Sciatic nerve (tissue), 2 donors: Measurements from ENCODE around the gene FGF22. TPM values are rescaled to one million over a fixed set of nuclear protein-coding genes. Genes with fewer than 3 reads are reported as not detected.
"Not testable (repeated sequence)": the region's sequence is repeated elsewhere in the genome, so short reads cannot be mapped to it uniquely, and the experiment has no call there.

ENCODE experiments used
- ATAC-seq: fragments of 200-7000 bp; cut with Tn5 transposase; one replicate; pipeline ENCODE4 v1.9.1; 2020; ENCODE audit warnings: mild to moderate bottlenecking, moderate library complexity
- DNase-seq: peaks from one replicate; pipeline ENCODE4 v3.0.0-alpha.2; 2020; ENCODE audit warnings: low spot score
- intact Hi-C: fragments of 100-400 bp; cut with DNase I; formaldehyde crosslinking; loops from one replicate; pipeline ENCODE4 v1.14.2; 2022
- total RNA-seq: library from RNA; stranded (reverse); fragmentation: NEBNext Ultra II Directional; extraction: Animal tissue kit (Norgen Biotek cat#: 25700); gene quantifications from one replicate; pipeline ENCODE4 v1.2.1, GENCODE V29; 2021
- donor health status: DM: no; HTN: no; CAD: no.
- donor health status: DM: no; HTN: no; CAD: no.

FGF22 gene
- total RNA-seq, 1 donor from 2014 or later: 3.2 TPM

DNA sequence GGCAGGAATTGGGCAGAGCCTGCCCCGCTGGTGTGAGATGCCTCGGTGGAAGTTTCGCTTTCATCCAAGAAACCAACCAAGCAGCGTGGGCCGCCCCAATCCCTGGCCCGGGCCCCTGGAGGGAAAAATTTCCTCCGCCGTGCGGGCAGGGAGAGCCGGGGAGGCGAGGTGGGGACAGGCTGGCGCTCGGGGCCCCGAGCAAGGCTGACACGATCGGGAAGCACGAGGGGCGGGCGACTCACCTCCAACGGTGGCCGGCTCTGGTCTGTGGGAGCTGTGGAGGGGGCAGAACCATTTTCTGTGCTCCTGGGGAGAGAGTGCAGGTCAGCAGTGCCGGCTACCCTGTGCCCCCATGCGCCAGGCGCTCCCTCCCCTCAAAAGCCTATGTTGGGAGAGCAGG is 12.3 kb downstream of the FGF22 start:
- intact Hi-C loops: no loop called here

DNA sequence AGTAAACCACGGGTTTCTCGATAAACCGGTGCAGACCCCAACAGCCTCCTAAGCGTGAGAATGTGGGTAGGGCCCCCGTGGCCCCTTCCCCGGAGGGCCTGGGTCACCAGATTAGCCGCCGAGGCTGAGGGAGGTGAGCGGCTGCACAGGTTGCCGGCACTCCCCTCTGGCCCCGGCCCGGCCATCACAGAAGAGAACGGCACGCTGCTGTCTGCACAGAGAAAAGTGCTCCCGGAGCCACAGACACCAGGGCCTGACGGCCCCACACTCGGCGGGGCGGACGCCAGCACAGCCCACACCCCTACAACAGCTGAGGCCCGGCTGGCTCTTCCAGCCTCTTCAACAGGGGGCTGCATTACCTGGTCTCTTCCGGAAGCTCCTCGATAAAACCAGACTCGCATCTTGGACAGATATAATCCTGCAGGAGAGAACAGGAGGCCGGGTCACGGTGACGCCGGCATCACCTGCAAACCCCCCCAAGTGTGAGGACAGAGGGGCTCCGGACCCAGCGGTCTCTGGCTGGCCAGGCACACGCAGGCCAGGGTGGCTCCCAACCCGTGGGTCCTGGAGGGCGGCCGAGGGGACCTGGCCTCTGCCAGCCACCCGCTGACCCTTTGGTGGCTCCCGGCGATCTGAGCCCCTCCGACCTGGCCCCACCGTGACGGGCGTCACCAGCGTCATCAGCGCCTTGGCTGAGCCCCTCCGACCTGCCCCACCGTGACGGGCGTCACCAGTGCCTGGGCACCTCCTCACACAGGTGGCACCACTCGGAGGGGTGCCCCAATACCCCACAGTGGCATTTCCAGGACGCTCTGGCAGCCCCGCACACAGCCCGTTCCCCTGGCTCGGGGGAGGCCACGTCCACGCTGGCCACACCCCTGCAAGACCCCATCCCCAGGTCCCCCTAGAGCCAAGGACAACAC is 13.0 kb downstream of the FGF22 start:
- intact Hi-C loops: no loop called here

More for the DNA sequence above, 12.3 kb downstream of the FGF22 start:
- DNase-seq (no peak), ATAC-seq (no peak)

DNA sequence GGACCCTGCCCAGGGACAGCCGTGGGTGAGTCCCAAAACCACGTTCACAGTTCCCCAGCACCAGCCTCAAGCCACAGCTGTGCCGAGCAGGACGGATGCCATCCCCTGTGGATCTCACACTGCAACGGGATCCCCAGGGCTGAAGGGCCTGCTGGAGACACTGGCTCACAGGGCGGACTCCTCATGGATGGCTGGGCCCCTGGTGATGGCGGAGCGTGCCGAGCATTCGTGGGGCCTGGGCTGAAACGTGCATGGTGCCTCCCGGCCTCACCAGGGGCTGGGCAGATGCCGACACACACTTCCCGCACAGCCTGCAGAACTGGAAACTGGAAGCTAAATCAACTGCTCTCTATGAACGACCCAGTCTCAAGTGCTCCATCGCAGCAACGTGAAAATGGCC is 13.7 kb downstream of the FGF22 start:
- intact Hi-C loops: no loop called here
- DNase-seq (no peak), ATAC-seq (no peak)

More for the DNA sequence above, 13.0 kb downstream of the FGF22 start:
- ATAC-seq: no peak
- DNase-seq: no peak

DNA sequence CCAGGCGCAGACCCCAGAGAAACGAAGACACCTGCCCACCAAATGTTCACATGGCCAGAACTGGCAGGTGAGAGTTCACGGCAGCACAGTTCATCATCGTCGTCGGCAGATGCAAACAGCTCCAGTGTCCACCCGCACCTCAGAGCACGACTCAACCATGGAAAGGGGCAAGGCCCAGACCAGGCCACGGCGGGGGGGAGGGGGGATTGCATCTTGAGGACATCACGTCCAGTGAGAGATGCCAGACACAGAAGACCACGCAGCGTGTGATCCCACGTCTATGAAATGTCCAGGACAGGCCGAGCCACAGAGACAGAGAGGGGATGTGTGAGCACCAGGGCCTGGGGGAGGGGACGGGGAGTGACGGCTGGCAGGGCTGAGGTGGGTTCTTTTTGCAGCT is 16.0 kb downstream of the FGF22 start:
- DNase-seq: no peak
- intact Hi-C loops: no loop called here
- no peak for ATAC-seq

DNA sequence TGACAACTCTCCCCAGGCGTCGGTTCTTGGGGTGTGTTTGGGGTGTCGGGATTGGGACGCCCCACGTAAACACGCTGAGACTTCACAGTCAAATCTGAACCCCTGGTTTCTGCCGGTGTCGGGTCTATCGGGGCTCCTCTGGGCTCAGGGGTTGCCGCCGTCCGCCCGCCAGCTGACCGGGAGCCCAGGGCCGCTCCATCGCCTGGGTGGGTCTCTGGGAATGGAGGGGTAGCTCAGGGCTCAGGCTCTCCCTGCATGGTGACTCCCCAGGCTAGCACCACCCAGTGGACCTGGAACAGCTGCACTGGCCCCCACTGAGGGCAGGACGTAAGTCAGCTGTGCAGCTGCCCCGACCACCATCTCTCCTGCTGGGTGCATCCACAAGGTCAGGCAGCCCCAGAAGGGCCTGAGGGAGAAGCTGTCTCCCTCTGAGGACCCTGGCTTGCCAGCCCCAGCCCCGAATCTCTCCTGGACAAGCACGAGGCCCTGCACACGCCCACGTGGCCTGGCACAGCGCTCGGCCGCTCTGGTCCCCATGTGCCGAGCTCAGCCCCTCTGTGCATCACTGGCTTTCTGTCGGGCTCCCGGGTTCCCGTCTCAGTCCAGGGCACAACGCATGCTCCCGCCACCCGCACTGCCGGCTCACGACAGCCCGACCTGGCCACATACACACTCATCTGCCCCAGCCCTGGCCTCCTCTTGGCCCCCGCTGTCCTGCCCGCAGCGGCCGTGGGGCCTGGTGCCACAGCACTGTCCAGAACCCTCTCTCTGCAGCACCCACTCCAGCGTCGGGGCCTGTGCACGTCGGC is 17.3 kb downstream of the FGF22 start:
- intact Hi-C loops: no loop called here
- DNase-seq: no peak
- no peak for ATAC-seq

DNA sequence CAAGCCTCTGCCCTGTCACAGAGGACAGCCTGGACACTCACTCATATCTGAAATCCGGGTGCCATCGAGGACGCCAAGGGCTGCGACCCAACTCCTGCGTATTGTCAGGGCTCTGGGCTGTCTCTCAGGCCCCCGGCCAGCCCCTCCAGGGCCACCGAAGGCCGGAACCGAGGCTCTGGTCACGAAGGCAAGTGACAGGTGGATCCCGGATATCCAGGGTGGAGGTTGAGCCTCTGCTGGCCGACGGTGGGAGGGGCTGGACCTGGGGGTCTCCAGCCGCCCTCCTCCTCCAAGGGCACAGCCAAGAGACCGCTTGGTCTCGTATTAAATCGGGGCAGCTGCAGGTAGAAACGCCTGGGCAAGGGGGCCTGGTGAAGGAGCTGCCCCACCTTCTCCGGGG is 17.9 kb downstream of the FGF22 start:
- intact Hi-C loops: no loop called here
- DNase-seq (no peak), ATAC-seq (no peak)

DNA sequence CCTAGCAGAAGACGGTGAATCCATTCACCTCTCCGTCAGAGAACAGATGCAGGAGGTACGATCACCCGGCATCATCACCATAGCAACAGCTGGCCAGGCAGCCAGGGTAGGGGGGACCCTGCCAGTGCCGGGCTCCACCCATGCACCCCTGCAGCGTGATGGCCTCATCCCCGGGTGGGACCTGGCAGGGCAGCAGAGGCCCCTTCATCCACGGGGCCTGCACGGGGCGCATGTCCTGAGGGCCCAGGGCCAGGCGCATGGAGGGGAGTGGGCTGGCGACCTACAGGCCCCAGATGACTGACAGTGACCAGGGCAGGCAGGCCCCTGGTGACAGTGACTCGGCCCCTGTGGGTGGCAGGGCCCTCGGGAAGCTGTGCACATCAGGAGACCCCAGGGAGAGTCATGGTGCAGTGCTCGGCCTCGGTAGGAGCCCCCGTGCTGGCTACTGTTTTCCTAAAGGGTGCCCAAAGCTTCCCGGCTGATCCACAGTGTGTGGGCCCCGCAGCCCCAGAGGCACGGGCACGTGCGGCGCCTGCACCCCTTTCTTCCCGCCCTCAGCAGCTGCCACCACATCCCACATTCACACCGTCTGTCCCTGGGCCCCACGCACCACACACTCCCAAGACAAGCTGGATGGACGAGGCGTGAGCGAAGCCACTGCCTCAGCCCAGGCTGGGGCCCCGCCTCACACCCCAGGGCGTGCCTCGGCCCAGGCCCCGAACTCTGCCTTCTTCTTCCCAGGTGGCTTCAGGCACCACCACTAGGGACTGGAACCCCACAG is 18.6 kb downstream of the FGF22 start:
- intact Hi-C loops: no loop called here
- ATAC-seq (no peak), DNase-seq (no peak)

DNA sequence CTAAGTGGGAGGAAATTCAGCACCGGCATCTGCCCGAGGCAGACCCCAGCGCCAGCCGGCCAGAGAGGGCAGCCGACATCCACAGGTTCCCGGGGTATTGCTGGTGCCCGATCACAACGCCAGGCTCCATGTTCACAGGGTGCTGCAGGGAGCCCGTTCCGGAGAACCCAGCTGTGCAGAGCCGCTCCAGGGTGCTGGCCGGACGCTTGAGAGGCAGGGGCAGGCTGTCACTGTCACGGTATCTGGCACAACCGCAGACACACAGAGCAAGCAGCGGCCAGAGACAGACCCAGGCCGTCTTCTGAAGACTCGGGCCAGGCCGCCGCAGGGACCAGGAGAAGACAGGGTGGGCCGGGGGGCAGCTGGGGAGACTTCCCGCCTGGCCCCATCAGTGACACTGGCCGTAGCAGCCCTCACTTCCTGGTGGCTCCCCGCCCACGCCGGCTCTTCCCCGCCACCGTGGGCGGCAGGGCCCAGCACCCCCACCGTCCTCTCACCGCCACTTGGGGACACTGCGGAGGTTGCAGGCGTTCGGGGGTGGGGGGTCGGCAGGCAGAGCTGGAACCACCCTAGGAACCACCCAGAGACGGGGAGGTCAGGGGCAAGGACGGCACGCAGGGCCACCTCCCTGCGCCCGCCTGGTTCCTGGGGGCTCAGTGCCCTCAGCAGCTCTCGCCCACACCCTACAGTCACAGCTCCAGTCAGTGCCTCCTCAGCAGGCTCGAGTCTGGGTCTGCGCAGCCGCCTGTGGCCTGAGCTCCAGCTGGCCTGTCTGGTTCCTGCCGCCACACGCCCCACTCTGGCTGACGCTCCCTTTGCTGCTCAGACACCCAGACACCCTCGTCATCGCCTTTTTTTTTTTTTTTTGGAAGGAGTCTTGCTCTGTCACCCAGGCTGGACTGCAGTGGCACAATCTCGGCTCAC is 19.5 kb downstream of the FGF22 start:
- DNase-seq (no peak), ATAC-seq (no peak)
- intact Hi-C loops: no loop called here

DNA sequence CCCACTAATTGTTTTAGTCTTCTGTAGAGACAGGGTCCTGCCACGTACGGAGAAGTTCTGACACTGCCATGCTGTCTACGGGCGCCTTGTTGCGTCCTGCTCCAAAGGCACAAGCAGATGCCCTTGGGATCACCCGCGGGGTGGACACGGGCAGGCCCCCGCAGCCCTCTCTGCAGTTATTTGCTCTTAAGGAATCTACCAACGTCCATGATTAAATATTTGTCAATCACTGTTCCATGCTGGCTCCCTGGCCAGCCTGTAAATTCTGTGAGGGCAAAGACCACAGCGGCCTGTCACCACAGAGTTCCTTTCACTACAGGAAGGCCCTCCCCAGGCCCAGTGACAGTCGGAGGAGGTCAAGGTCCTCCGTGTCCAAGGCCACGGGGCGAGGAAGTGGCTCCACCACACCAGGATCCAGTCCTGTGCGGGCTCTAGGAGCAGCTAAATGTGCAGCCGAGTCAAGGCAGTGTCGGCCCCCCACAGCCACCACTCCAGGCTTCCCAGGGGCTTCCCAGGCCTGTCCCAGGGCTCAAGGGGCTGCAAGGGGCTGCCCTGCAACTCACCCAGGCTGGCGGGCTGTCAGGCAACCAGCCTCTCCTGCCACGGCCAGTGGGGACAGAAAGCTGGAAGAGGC is 21.2 kb downstream of the FGF22 start:
- DNase-seq: no peak
- intact Hi-C loops: no loop called here
- no peak for ATAC-seq

DNA sequence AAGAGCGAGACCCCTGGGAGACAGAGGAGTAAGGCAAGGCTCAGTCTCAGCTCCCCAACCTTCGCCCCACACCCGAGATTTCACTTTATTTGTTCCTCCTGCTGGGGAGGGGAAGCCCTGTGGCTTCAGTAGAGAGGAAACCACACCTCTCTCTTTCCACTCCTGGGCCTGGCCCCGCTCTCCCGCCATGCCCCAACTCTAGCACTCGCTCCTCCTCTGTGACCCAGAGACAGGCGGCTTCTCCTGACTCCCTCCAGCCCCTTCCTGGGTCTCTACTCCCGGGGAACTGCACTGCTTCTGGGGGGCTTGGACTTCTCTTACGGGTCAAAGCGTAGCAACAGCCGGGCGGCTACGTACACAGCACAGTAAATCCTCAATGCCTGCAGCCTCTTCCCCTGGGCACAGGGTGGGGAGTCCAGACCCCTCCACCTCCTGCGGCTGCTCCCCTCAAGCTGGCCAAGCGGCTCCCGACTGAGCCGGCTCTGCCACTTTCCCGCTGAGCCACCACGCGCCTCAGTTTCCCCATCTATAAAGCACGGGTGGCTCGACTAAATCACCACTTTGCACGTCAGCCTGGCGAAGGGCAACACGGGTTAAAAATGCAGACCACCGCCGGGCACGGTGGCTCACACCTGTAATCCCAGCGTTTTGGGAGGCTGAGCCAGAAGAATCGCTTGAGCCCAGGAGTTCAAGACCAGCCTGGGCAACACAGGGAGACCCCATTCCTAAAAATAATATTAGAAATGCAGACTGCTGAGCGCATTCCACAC is 21.9 kb downstream of the FGF22 start:
- intact Hi-C loops: no loop called here
- DNase-seq (no peak), ATAC-seq (no peak)

DNA sequence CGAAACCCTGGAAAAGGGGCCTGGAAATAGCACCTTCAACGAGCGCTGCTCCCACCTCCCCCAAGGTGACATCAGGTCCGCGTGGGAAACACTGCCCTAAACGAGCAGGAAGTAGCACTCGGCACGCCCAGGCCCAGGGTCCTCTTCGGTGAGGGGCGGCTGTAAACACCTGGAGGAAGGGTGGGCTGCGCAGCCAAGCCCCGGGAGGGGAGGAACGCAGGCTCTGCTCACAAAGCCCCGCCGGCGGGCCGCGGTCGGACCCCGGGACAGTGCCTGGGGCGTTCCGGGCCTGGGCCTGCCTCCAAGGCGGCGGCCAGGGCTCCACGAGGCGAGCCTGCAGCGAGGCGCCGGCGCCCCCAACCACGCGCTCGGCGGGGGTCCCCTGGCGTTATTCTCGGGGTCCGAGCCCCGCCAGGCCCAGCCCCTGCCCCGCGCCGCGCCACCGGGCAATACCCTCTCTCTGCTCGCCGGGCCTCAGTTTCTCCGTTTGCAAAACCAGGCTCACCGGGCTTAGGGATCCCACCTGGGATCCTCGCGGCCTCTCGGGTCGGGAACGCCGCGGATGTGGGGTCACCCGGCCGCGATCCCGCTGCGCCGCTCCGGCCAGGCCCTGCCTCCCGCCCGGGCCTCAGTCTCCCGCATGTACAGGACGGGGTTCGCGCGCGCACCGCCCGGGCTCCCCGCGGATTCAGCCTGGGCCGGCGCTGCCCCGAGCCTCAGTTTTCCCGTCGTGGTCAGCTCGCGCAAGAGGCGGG is 22.7 kb downstream of the FGF22 start:
- ATAC-seq: no peak
- DNase-seq: no peak
- intact Hi-C loops: no loop called here

DNA sequence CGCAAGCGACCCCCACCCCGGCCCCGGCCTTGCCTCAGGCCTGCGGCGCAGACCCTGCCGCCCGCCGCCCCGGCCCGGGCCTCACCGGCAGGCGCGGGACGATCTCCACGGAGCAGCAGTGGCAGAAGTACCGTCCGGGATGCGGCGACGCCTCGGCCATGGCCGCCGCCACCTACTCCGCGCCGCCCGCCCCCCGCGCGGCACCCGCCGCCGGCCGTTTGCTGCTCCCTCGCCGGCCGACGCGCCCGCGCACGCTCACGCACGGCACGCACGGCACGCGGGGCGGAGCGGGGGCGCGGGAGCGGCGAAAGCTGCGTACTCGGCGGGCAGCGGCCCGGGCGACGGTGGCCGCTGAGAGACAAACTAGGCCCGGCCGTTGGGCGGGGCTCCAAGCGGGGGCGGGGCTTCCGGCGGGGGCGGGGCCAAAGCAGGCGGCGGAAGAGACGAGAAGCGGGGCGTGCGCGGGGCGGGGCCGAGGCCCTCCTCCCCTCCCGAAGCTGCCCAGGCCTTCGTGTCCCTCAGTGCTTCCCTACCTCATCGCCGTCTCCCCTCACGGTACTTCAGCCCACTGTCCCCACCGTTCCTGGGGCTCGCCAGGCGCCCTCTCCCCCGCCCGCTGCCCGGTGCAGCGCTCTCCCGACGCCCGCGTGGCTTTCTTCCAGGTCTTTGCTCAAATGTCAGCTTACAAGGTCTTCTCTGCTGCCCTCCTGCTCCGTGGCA is 23.4 kb downstream of the FGF22 start, which contains the start of gene RNF126:
Gene RNF126, minus strand, starts transcription at position 253 of the 720 bp plus-strand sequence. Its CDS starts 93 bp downstream, at position 160.
- ATAC-seq (peak; percentile 88), DNase-seq (peak; percentile 95)
- intact Hi-C loops: no loop called here

DNA sequence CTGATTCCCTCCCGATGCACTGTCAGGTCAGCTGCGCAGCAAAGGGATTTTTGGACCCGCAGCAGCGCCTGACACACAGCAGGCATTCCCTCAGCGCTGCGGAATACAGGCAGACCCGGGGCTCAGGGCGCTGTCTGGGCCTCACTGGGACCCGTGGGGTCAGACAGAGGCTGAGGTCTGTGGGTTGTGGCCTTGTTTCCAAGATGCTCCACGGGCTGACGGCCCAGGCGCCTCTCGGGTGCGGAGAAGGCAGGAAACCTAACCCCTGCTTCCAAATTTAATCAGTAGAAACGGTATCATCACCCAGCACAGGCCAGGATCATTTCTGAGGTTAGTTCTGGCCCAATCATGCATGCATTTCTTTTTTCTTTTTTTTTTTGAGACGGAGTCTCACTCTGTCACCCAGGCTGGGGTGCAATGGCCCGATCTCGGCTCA is 24.0 kb downstream of the FGF22 start:
- peak; percentile 53 for ATAC-seq
- intact Hi-C loops: loop anchor here (2.0 kb wide), 1 partner anchor 71 kb away; no protein-coding TSS in a partner anchor
- no peak for DNase-seq

DNA sequence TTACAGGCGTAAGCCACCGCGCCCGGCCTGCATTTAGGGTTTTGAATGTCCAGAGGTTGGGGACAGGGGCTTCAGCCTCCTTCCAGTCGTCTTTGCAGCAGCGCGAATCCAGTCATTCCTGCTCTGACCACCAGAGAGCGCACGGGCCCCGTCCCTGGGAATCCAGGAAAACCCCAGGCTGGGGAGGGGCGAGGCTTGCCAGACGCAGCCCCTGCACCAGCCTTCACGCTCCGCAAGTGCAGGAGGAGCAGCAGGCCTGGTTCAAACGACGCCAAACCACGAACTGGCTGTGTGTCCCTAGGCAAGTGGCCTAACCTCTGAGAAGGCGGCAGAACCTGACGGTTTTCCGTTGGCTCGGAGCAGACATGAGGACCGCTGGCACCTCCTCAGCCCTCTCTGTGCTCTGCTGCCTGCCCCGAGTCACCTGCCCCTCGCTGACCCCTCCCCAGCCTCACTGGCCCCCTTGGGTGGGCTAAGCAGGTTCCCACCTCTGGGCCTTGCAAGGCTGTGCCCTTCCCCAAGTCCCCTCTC is 25.3 kb downstream of the FGF22 start:
- ATAC-seq (peak; percentile 65), DNase-seq (peak; percentile 91)
- intact Hi-C loops: loop anchor here (2.0 kb wide), 1 partner anchor 70 kb away; no protein-coding TSS in a partner anchor

DNA sequence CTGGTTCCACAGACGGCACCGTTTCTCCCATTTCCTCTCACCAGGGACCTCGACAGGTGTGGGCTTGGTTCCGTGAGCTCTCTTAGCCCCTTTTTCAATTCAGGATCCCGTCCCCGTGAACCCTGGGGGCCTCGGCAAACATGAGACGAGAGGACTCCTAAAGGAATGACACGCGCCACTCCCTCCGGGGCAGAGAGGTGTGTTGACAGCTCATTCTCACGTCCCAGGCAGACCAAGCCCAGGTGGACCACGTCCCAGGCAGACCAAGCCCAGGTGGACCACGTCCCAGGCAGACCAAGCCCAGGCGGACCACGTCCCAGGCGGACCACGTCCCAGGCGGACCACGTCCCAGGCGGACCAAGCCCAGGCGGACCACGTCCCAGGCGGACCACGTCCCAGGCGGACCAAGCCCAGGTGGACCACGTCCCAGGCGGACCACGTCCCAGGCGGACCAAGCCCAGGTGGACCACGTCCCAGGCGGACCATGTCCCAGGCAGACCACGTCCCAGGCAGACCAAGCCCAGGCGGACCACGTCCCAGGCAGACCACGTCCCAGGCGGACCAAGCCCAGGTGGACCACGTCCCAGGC is 27.4 kb downstream of the FGF22 start:
- DNase-seq, ATAC-seq, intact Hi-C loops: not testable (repeated sequence)
